Measurements from ENCODE around the gene GDPD5. TPM values are rescaled to one million over a fixed set of nuclear protein-coding genes. Genes with fewer than 3 reads are reported as not detected.
A peak's percentile ranks its signal among the peaks of the same experiment; 100 is the strongest.

GDPD5 gene
- total and polyA plus RNA-seq, 12 donors = 4.1 to 110 (median 14.5) TPM

GRCh38 chr11:75510723-75511019, 15.1 kb downstream of the GDPD5 start:
- Histone ChIP-seq H3K36me3 (replicated peaks in 1 of 2) (no peaks in the 10 kb centered on the region), H3K4me1 (replicated peaks in 1 of 2) (no peaks in the 10 kb centered on the region), H3K4me3 (no peak overlapping the region), H3K27ac (no peak overlapping the region), H3K9me3 (replicated peaks in 1 of 3) (no peaks in the 10 kb centered on the region), H3K27me3 (no peaks in the 10 kb centered on the region)
- DNase-seq = no peak
- WGBS, 4 donors = 63 to 76% (median 70%) methylated on average over 5 of the region's 5 CpGs
- intact Hi-C loops (cut with DNase I) = no loop called here
- TF ChIP-seq POLR2A (IDR thresholded peaks at IDR 0.05) (no peak), CTCF (IDR thresholded peaks at IDR 0.05) (no peak)

- WGBS, 4 donors = 74 to 79% (median 75%) methylated on average over 9 of the region's 9 CpGs
- Histone ChIP-seq H3K4me3 (no peak overlapping the region), H3K36me3 (replicated peaks in 1 of 2) (no peaks in the 10 kb centered on the region), H3K4me1 (replicated peaks in 1 of 2) (no peaks in the 10 kb centered on the region), H3K9me3 (replicated peaks in 1 of 3) (no peaks in the 10 kb centered on the region), H3K27me3 (no peaks in the 10 kb centered on the region), H3K27ac (no peak overlapping the region)
- TF ChIP-seq CTCF (IDR thresholded peaks at IDR 0.05) = no peak
- no peak for TF ChIP-seq POLR2A (IDR thresholded peaks at IDR 0.05)
- intact Hi-C loops (cut with DNase I) = no loop called here
- no peak for DNase-seq
Observed at GRCh38 chr11:75510004-75510722, 15.6 kb downstream of the GDPD5 start.

- Histone ChIP-seq H3K4me1 (replicated peaks in 1 of 2) (no peaks in the 10 kb centered on the region), H3K27ac (peak overlapping the region in 1 of 5 donors; percentile 43), H3K27me3 (no peaks in the 10 kb centered on the region), H3K36me3 (replicated peaks in 1 of 2) (no peaks in the 10 kb centered on the region), H3K4me3 (no peak overlapping the region), H3K9me3 (replicated peaks in 1 of 3) (no peaks in the 10 kb centered on the region)
- intact Hi-C loops (cut with DNase I) = no loop called here
- TF ChIP-seq CTCF (IDR thresholded peaks at IDR 0.05) = no peak
- no peak for TF ChIP-seq POLR2A (IDR thresholded peaks at IDR 0.05)
- DNase-seq = no peak
- WGBS, 4 donors = 73 to 94% (median 89%) methylated on average over 5 of the region's 5 CpGs
Observed at GRCh38 chr11:75509020-75509720, 16.6 kb downstream of the GDPD5 start.

- 51 to 57% (median 55%) methylated on average over 6 to 8 of the region's 8 CpGs for WGBS, 4 donors
- peak in 1 of 7 donors; percentile 68 for DNase-seq
- Histone ChIP-seq H3K36me3 (replicated peaks in 1 of 2) (no peaks in the 10 kb centered on the region), H3K4me3 (no peak overlapping the region), H3K9me3 (replicated peaks in 1 of 3) (no peaks in the 10 kb centered on the region), H3K27ac (peak overlapping the region in 1 of 5 donors; percentile 43), H3K27me3 (no peaks in the 10 kb centered on the region), H3K4me1 (replicated peaks in 1 of 2) (no peaks in the 10 kb centered on the region)
- TF ChIP-seq CTCF (IDR thresholded peaks at IDR 0.05) = no peak
- no peak for TF ChIP-seq POLR2A (IDR thresholded peaks at IDR 0.05)
- intact Hi-C loops (cut with DNase I) = no loop called here
Observed at GRCh38 chr11:75508051-75508561, 17.6 kb downstream of the GDPD5 start.

Data from adrenal gland (tissue), 12 donors.